AG09309 (cell line): ENCODE data around the gene ZFYVE28.

Experiments used
- DNase-seq: peaks from one replicate; pipeline ENCODE4 v3.0.0-alpha.2; 2010; ENCODE audit warnings: low read depth
- H3K4me3 ChIP-seq: 2 replicates; pipeline ENCODE4 v1.5.1; 2011; ENCODE audit warnings: mild to moderate bottlenecking, low read depth, low read length, moderate library complexity; ENCODE audit not compliant: control insufficient read depth
- TF ChIP-seq, protein P1 (sequence below): IDR thresholded peaks from 2 replicates; pipeline ENCODE4 v1.5.1; 2011; ENCODE audit warnings: mild to moderate bottlenecking, low read depth, low read length, inconsistent platforms; ENCODE audit not compliant: insufficient read depth, control insufficient read depth; ENCODE audit errors: missing control alignments

Gene ZFYVE28

GRCh38 chr4:2313366-2313765 is 105.1 kb downstream of the ZFYVE28 start:
- H3K4me3 ChIP-seq, result no peak overlapping the region
- DNase-seq, result no peak
- TF ChIP-seq, protein P1, sequence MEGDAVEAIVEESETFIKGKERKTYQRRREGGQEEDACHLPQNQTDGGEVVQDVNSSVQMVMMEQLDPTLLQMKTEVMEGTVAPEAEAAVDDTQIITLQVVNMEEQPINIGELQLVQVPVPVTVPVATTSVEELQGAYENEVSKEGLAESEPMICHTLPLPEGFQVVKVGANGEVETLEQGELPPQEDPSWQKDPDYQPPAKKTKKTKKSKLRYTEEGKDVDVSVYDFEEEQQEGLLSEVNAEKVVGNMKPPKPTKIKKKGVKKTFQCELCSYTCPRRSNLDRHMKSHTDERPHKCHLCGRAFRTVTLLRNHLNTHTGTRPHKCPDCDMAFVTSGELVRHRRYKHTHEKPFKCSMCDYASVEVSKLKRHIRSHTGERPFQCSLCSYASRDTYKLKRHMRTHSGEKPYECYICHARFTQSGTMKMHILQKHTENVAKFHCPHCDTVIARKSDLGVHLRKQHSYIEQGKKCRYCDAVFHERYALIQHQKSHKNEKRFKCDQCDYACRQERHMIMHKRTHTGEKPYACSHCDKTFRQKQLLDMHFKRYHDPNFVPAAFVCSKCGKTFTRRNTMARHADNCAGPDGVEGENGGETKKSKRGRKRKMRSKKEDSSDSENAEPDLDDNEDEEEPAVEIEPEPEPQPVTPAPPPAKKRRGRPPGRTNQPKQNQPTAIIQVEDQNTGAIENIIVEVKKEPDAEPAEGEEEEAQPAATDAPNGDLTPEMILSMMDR, result no peak

DNA sequence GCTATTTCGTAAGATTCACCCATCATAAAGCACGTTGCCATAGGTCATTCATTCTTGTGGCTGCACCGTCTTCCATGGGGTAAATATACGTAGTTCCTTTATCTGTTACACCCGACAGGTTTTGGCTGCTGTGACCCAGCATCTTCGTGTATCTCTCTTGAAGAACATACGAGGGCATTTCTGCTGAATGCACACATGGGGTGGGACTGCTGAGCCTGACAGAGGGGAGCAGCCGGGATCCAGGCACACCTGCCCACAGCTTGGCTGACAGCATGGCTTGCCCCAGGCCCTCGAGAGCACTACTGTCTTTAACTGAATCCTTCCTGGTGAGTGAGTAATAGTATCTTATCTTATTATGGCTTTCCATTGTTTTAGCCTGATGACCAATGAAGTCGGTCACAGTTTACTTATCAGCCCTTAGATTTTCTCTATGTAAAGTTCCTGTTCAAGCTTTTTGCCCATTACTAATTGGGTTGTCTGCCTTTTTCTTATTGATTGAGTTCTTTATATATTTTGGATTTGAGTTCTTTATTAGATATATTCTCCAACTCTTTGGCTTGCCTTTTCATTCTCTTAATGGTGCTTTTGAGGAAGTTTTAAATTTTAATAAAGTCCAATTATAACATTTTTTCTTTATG is 111.6 kb downstream of the ZFYVE28 start:
- TF ChIP-seq, protein P1, result no peak
- no peak overlapping the region for H3K4me3 ChIP-seq
- no peak for DNase-seq

DNA sequence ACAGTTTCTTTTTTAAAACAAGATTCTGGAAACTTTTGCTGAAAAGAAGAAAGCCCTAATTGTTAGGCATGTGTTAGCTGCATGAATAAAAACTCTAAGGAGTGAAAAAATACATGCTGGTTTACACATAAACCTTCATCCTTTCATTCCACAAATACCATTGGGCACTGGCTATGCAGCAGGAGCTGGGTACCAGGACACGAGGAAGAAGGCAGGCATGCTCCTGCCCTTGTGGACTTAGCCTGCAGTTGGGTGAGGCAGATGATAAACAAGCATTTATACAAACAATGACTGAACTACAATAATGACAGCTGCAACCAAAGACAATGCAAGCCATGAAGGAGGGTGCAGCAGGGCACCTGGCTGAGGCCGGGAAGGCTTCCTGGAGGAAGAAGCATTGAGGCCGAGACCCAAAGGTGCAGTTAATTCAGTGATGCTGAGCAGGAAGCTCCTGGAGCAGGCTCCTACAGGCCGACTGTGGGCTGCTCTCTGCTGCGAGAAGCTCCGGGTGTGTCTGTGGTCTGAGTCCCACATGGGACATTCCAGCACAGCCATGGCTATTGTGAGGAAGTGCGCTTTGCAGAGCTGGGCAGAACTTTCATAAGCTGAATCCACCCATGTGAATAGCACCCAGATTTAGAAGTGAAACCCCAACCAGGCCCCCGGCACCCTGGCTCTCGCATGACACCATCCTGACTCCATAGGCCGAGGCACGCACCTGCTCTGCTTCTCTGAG is 112.5 kb downstream of the ZFYVE28 start:
- DNase-seq, result no peak
- H3K4me3 ChIP-seq, result no peak overlapping the region

DNA sequence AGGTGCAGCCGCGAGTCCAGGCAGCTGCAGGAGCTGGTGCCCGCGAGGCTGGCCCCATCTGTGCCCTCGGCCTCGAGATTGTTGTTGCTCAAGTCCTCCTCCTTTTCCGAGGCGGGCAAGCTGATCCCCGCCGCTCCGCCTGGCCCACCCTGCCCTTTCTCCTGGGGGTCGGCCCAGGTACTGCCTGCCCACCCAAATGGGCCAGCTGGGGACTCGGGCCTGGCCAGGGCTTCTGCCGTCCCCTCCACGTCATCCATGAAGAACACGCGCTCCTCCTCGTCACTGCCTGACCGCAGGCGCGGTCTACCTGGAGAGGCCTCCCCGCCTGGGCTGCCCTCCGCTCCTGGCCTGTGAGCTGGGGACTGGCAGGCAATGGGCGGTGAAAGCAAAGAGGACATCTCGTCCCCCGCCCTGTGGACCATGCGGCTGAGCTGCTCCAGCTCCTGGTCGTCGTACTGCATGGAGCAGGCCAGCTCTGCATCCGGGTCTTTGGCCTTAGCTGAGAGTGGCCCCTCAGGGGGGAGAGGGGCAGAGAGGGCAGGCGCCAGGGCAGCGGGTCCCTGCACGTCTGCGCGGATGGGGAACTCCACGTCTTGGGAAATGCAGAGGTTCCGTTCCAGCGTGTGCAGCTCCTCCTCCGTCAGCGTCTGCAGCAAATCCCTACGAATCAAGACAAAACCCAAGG is 113.4 kb downstream of the ZFYVE28 start:
- no peak overlapping the region for H3K4me3 ChIP-seq
- TF ChIP-seq, protein P1, result no peak
- DNase-seq, result no peak

More for the DNA sequence above, 112.5 kb downstream of the ZFYVE28 start:
- TF ChIP-seq, protein P1, result no peak

- no peak for DNase-seq
- no peak overlapping the region for H3K4me3 ChIP-seq
- TF ChIP-seq, protein P1, result no peak
These were observed 114.0 kb downstream of the ZFYVE28 start for GRCh38 chr4:2304321-2304876.

GRCh38 chr4:2303686-2304320 is 114.6 kb downstream of the ZFYVE28 start:
- no peak for DNase-seq
- TF ChIP-seq, protein P1, result no peak
- H3K4me3 ChIP-seq, result no peak overlapping the region
